KMS-11 (cell line): Measurements from ENCODE around the gene FBXW7.

Experiments used
- H2AFZ ChIP-seq: fragments of 200-600 bp; sonication (generic); 2 replicates; pipeline ENCODE4 v1.6.1; 2016; ENCODE audit warnings: antibody characterized with exemption, mixed run types, low read depth
- H3K27ac ChIP-seq: fragments of 200-600 bp; sonication (generic); 2 replicates; pipeline ENCODE4 v1.6.1; 2016; ENCODE audit warnings: mild to moderate bottlenecking, mixed run types
- H3K27me3 ChIP-seq: fragments of 200-600 bp; sonication (generic); 2 replicates; pipeline ENCODE4 v1.6.1; 2017; ENCODE audit warnings: mild to moderate bottlenecking, low read depth, mixed run types, moderate library complexity; ENCODE audit not compliant: insufficient read depth
- H3K36me3 ChIP-seq: fragments of 200-600 bp; sonication (generic); 2 replicates; pipeline ENCODE4 v1.6.1; 2017; ENCODE audit warnings: mild to moderate bottlenecking, mixed run types; ENCODE audit not compliant: insufficient read depth
- H3K4me1 ChIP-seq: fragments of 200-600 bp; sonication (generic); 2 replicates; pipeline ENCODE4 v1.6.1; 2016; ENCODE audit warnings: mild to moderate bottlenecking, low read depth, mixed run types; ENCODE audit not compliant: poor library complexity, severe bottlenecking
- H3K4me2 ChIP-seq: fragments of 200-600 bp; sonication (generic); 2 replicates; pipeline ENCODE4 v1.7.0; 2016; ENCODE audit warnings: mild to moderate bottlenecking, mixed run types
- H3K4me3 ChIP-seq: fragments of 200-600 bp; sonication (generic); IDR thresholded peaks from 2 replicates; pipeline ENCODE4 v1.6.1; 2017; ENCODE audit warnings: low read depth, low read length, mixed read lengths; ENCODE audit not compliant: insufficient read depth
- H3K79me2 ChIP-seq: fragments of 200-600 bp; sonication (generic); 2 replicates; pipeline ENCODE4 v1.6.1; 2016; ENCODE audit warnings: low read depth, mixed run types; ENCODE audit not compliant: insufficient read depth
- H3K9ac ChIP-seq: fragments of 200-600 bp; sonication (generic); 2 replicates; pipeline ENCODE4 v1.6.1; 2016; ENCODE audit warnings: mild to moderate bottlenecking, mixed run types
- H4K20me1 ChIP-seq: fragments of 200-600 bp; sonication (generic); 2 replicates; pipeline ENCODE4 v1.6.1; 2016; ENCODE audit warnings: mild to moderate bottlenecking, mixed run types; ENCODE audit not compliant: insufficient read depth
- CTCF ChIP-seq: fragments of 200-600 bp; sonication (generic); conservative IDR thresholded peaks from 2 replicates; pipeline ENCODE4 v1.6.1; 2017; ENCODE audit warnings: low read depth, mild to moderate bottlenecking, antibody characterized with exemption, low read length, moderate library complexity, mixed read lengths

Gene FBXW7

GRCh38 chr4:152565333-152565732 lies 29.4 kb upstream of the FBXW7 start:
- Histone ChIP-seq H2AFZ (no peak overlapping the region), H4K20me1 (no peaks in the 10 kb centered on the region), H3K27me3 (no peaks in the 10 kb centered on the region), H3K79me2 (no peaks in the 10 kb centered on the region), H3K4me2 (no peak overlapping the region), H3K4me3 (no peak overlapping the region), H3K9ac (no peak overlapping the region), H3K27ac (no peak overlapping the region), H3K36me3 (no peaks in the 10 kb centered on the region), H3K4me1 (no peaks in the 10 kb centered on the region)
- no peak for TF ChIP-seq CTCF

- no peak overlapping the region for H3K27ac ChIP-seq
- H3K79me2 ChIP-seq = no peaks in the 10 kb centered on the region
- no peak overlapping the region for H3K9ac ChIP-seq
- no peaks in the 10 kb centered on the region for H3K27me3 ChIP-seq
- no peak for TF ChIP-seq CTCF
- H3K4me2 ChIP-seq = no peak overlapping the region
- no peaks in the 10 kb centered on the region for H3K36me3 ChIP-seq
- H3K4me1 ChIP-seq = no peaks in the 10 kb centered on the region
- H3K4me3 ChIP-seq = no peak overlapping the region
- H4K20me1 ChIP-seq = no peaks in the 10 kb centered on the region
- no peak overlapping the region for H2AFZ ChIP-seq
These were observed 28.4 kb upstream of the FBXW7 start for GRCh38 chr4:152564336-152564735.

GRCh38 chr4:152563209-152563608 lies 27.3 kb upstream of the FBXW7 start:
- H4K20me1 ChIP-seq = no peaks in the 10 kb centered on the region
- H3K36me3 ChIP-seq = no peaks in the 10 kb centered on the region
- no peak overlapping the region for H3K4me2 ChIP-seq
- no peak overlapping the region for H2AFZ ChIP-seq
- no peak overlapping the region for H3K9ac ChIP-seq
- no peak overlapping the region for H3K4me3 ChIP-seq
- no peak overlapping the region for H3K27ac ChIP-seq
- H3K79me2 ChIP-seq = no peaks in the 10 kb centered on the region
- no peaks in the 10 kb centered on the region for H3K27me3 ChIP-seq
- TF ChIP-seq CTCF = no peak
- H3K4me1 ChIP-seq = no peaks in the 10 kb centered on the region

GRCh38 chr4:152559641-152560040 lies 23.7 kb upstream of the FBXW7 start:
- H3K36me3 ChIP-seq = no peaks in the 10 kb centered on the region
- H3K27ac ChIP-seq = no peak overlapping the region
- H3K27me3 ChIP-seq = no peaks in the 10 kb centered on the region
- H4K20me1 ChIP-seq = no peaks in the 10 kb centered on the region
- no peak overlapping the region for H2AFZ ChIP-seq
- H3K4me3 ChIP-seq = no peak overlapping the region
- no peaks in the 10 kb centered on the region for H3K79me2 ChIP-seq
- H3K4me2 ChIP-seq = no peak overlapping the region
- peaks cover 22% of the 10 kb centered on the region for H3K4me1 ChIP-seq
- no peak for TF ChIP-seq CTCF
- H3K9ac ChIP-seq = no peak overlapping the region
